ENCODE measurements around the gene SEMA5B.

SEMA5B gene

DNA sequence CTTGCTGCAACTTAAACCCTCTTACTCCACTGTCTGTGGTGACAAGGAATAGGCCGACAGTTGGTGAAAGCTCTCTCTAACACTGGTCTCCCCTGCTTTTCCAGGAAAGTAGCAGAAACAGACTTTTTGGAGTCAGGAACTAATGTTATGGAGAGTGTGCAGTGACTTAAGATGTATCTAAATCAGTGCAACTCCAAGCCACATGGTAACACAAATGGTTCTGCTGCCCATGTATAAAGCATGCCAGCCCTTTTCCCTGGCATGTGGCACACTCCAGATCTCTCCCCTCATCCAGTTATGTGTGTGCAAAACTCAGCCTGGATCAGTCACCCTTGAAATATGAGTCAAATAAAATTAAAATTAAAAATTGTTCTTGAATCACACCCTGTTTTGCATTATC lies 55.4 kb downstream of the SEMA5B start:
- H3K4me1 ChIP-seq (ENCODE audit: insufficient read depth, insufficient read length), result peaks cover 27% of the 10 kb centered on the region
- DNase-seq (ENCODE audit: low read depth, low spot score), result no peak
- H3K36me3 ChIP-seq (ENCODE audit: insufficient read depth, insufficient read length, low read length), result no peaks in the 10 kb centered on the region
- no peak overlapping the region for H3K4me3 ChIP-seq (ENCODE audit: insufficient read length, low read depth)
- no peak overlapping the region for H3K9ac ChIP-seq (ENCODE audit: insufficient read length, low read depth)
- TF ChIP-seq ZNF274 (IDR thresholded peaks at IDR 0.05; ENCODE audit: low read depth, low read length), result no peak
- H3K27me3 ChIP-seq (ENCODE audit: insufficient read depth, insufficient read length), result no peaks in the 10 kb centered on the region
- H3K9me3 ChIP-seq (ENCODE audit: insufficient read depth, low read length), result no peaks in the 10 kb centered on the region

DNA sequence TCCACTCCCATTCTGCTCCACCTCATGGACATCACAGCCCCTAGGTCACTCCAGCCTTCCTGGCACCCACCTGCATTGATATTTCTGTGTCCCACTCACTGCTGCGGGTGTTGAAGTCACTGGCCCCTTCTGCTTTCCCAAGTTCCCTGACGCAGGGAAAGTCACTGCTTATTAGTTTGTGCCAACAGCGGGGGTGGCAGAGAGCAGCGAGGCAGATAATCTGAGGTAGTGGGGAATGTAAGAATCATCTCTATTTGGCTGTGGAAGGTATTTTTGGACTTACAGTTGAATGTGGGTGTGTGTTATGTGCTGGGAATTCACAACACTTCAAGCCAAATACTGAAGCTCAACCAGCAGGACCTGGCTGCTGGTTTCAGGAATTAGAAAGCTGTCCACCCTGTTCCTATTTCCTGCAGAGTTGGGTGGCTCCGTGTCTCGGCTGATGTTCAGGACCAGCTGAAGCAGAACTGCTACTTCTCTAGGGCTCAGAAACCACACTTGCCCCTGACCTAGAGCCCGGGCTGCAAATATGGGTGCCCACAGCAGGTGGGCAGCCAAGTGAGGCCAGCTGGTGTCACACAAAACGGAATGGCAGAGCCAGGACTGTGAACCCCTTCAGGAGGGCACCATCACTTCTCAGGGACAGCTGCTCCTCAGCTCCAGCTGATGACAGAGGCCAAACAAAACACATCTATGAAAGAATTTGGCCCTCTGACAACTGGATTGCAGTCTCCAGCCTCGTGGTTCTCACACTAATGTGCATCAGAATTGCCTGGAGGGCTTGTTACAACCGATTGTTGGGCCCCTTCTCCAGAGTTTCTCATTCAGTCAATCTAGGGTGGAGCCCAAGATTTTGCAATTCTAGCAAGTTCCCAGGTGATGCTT lies 57.7 kb downstream of the SEMA5B start:
- H3K4me3 ChIP-seq (ENCODE audit: insufficient read length, low read depth), result no peak overlapping the region
- H3K9ac ChIP-seq (ENCODE audit: insufficient read length, low read depth), result no peak overlapping the region
- H3K36me3 ChIP-seq (ENCODE audit: insufficient read depth, insufficient read length, low read length), result no peaks in the 10 kb centered on the region
- H3K4me1 ChIP-seq (ENCODE audit: insufficient read depth, insufficient read length), result peaks cover 16% of the 10 kb centered on the region
- TF ChIP-seq SUZ12 (IDR thresholded peaks at IDR 0.05; ENCODE audit: extremely low read depth, insufficient read depth, insufficient read length) (no peak), ZNF274 (IDR thresholded peaks at IDR 0.05; ENCODE audit: low read depth, low read length) (no peak), YY1 (IDR thresholded peaks at IDR 0.05; ENCODE audit: insufficient read depth, insufficient read length) (no peak)
- no peaks in the 10 kb centered on the region for H3K9me3 ChIP-seq (ENCODE audit: insufficient read depth, low read length)
- DNase-seq (ENCODE audit: low read depth, low spot score), result no peak
- H3K27me3 ChIP-seq (ENCODE audit: insufficient read depth, insufficient read length), result no peaks in the 10 kb centered on the region

DNA sequence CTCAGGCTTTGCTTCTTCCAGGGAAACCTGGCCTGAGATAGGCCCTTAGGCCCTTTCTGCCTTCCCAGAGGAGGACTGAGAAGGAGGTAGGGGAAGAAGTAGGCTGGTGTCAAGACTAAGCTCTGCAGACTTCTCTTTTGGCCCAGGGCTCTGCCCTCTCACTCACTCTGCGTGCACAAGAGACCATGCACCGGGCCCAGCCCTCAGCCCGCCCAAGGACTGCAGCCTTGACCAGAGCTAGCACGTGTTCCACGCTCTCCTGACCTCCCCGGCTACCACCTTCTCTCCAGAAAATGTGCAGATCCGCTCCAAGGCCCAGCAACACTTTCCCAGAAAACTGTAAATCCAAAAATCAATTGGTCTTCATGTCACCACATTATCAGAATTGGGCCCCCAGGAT lies 59.8 kb downstream of the SEMA5B start:
- Histone ChIP-seq H3K36me3 (ENCODE audit: insufficient read depth, insufficient read length, low read length) (no peaks in the 10 kb centered on the region), H3K9ac (ENCODE audit: insufficient read length, low read depth) (no peak overlapping the region), H3K4me3 (ENCODE audit: insufficient read length, low read depth) (no peak overlapping the region), H3K27me3 (ENCODE audit: insufficient read depth, insufficient read length) (no peaks in the 10 kb centered on the region), H3K9me3 (ENCODE audit: insufficient read depth, low read length) (no peaks in the 10 kb centered on the region), H3K4me1 (ENCODE audit: insufficient read depth, insufficient read length) (peaks cover 9% of the 10 kb centered on the region)
- no peak for TF ChIP-seq YY1 (IDR thresholded peaks at IDR 0.05; ENCODE audit: insufficient read depth, insufficient read length)
- no peak for TF ChIP-seq ZNF274 (IDR thresholded peaks at IDR 0.05; ENCODE audit: low read depth, low read length)
- TF ChIP-seq SUZ12 (IDR thresholded peaks at IDR 0.05; ENCODE audit: extremely low read depth, insufficient read depth, insufficient read length), result no peak
- no peak for DNase-seq (ENCODE audit: low read depth, low spot score)

DNA sequence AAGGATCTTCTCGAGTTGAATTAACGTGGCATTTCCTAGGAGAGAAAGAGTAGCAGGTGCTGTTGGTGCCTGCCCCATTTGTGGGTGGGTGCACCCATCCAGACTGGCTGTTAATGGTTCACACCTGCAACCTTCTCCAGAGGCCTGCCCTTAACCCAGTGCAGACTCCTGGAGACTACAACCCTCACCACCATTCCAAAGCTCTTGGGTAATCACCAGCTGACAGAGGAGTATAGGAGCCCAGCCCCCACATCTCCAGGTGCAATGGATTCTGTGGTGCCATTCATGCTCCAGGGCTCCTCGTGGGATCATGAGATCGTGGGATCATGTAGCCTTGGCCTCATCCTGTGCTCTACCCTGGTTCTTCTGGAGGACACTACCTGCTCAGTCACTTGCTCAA lies 60.2 kb downstream of the SEMA5B start:
- no peaks in the 10 kb centered on the region for H3K27me3 ChIP-seq (ENCODE audit: insufficient read depth, insufficient read length)
- no peak for DNase-seq (ENCODE audit: low read depth, low spot score)

GRCh38 chr3:122966045-122966444 lies 61.5 kb downstream of the SEMA5B start:
- TF ChIP-seq SUZ12 (IDR thresholded peaks at IDR 0.05; ENCODE audit: extremely low read depth, insufficient read depth, insufficient read length) (no peak), YY1 (IDR thresholded peaks at IDR 0.05; ENCODE audit: insufficient read depth, insufficient read length) (no peak), ZNF274 (IDR thresholded peaks at IDR 0.05; ENCODE audit: low read depth, low read length) (no peak)
- H3K27me3 ChIP-seq (ENCODE audit: insufficient read depth, insufficient read length), result no peaks in the 10 kb centered on the region

More for the DNA sequence above, 60.2 kb downstream of the SEMA5B start:
- Histone ChIP-seq H3K9ac (ENCODE audit: insufficient read length, low read depth) (no peak overlapping the region), H3K9me3 (ENCODE audit: insufficient read depth, low read length) (no peaks in the 10 kb centered on the region), H3K36me3 (ENCODE audit: insufficient read depth, insufficient read length, low read length) (no peaks in the 10 kb centered on the region), H3K4me1 (ENCODE audit: insufficient read depth, insufficient read length) (peaks cover 9% of the 10 kb centered on the region), H3K4me3 (ENCODE audit: insufficient read length, low read depth) (no peak overlapping the region)
- no peak for TF ChIP-seq ZNF274 (IDR thresholded peaks at IDR 0.05; ENCODE audit: low read depth, low read length)
- TF ChIP-seq SUZ12 (IDR thresholded peaks at IDR 0.05; ENCODE audit: extremely low read depth, insufficient read depth, insufficient read length), result no peak
- no peak for TF ChIP-seq YY1 (IDR thresholded peaks at IDR 0.05; ENCODE audit: insufficient read depth, insufficient read length)

DNA sequence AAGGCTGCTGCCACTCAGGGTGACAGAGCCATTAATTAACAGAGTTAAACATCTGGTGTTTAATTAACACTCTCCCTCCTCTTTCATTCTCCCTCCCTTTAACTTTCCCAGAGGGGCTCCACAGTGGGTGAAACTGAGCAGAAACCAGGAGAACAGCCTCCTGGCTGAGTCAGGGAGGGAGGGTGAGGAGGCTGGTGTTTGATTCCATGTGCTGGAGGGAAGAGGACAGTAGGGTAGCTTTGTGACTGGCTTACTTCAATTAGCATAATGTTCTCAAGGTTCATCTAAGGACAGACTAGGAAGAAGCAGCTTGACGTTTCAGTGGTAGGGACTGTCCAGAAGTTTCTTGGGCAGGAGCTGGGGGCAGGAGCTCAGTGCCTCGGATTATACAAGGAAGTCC lies 62.8 kb downstream of the SEMA5B start:
- no peak for TF ChIP-seq YY1 (IDR thresholded peaks at IDR 0.05; ENCODE audit: insufficient read depth, insufficient read length)
- TF ChIP-seq ZNF274 (IDR thresholded peaks at IDR 0.05; ENCODE audit: low read depth, low read length), result no peak
- TF ChIP-seq SUZ12 (IDR thresholded peaks at IDR 0.05; ENCODE audit: extremely low read depth, insufficient read depth, insufficient read length), result no peak
- no peaks in the 10 kb centered on the region for H3K27me3 ChIP-seq (ENCODE audit: insufficient read depth, insufficient read length)
- H3K36me3 ChIP-seq (ENCODE audit: insufficient read depth, insufficient read length, low read length), result no peaks in the 10 kb centered on the region
- H3K9ac ChIP-seq (ENCODE audit: insufficient read length, low read depth), result no peak overlapping the region
- peaks cover 6% of the 10 kb centered on the region for H3K4me1 ChIP-seq (ENCODE audit: insufficient read depth, insufficient read length)
- H3K9me3 ChIP-seq (ENCODE audit: insufficient read depth, low read length), result no peaks in the 10 kb centered on the region
- no peak overlapping the region for H3K4me3 ChIP-seq (ENCODE audit: insufficient read length, low read depth)
- no peak for DNase-seq (ENCODE audit: low read depth, low spot score)

More at GRCh38 chr3:122966045-122966444, 61.5 kb downstream of the SEMA5B start:
- Histone ChIP-seq H3K36me3 (ENCODE audit: insufficient read depth, insufficient read length, low read length) (no peaks in the 10 kb centered on the region), H3K4me3 (ENCODE audit: insufficient read length, low read depth) (no peak overlapping the region), H3K9ac (ENCODE audit: insufficient read length, low read depth) (no peak overlapping the region), H3K4me1 (ENCODE audit: insufficient read depth, insufficient read length) (peaks cover 9% of the 10 kb centered on the region), H3K9me3 (ENCODE audit: insufficient read depth, low read length) (no peaks in the 10 kb centered on the region)
- no peak for DNase-seq (ENCODE audit: low read depth, low spot score)

DNA sequence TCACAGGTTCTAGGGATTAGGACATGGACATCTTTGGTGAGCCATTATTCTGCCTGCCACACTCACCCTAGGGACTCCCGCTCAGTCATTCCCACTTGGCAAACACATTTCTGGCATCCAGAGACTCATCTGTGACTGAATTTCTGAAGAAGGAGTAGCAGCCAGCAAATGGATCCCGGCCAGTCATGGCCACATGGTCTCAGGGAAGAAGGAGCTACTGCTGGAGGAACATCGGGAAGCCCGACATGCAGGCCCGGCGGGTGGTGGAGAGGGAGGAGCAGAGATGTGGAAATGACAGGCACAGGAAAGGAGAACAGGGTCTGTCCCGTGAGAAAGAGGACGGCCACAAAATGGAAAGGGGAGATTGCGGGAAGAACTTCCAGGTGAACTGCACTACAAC lies 65.4 kb downstream of the SEMA5B start:
- Histone ChIP-seq H3K27me3 (ENCODE audit: insufficient read depth, insufficient read length) (no peaks in the 10 kb centered on the region), H3K4me3 (ENCODE audit: insufficient read length, low read depth) (no peak overlapping the region), H3K9me3 (ENCODE audit: insufficient read depth, low read length) (no peaks in the 10 kb centered on the region), H3K4me1 (ENCODE audit: insufficient read depth, insufficient read length) (peaks cover 9% of the 10 kb centered on the region), H3K36me3 (ENCODE audit: insufficient read depth, insufficient read length, low read length) (no peaks in the 10 kb centered on the region), H3K9ac (ENCODE audit: insufficient read length, low read depth) (no peak overlapping the region)
- no peak for TF ChIP-seq SUZ12 (IDR thresholded peaks at IDR 0.05; ENCODE audit: extremely low read depth, insufficient read depth, insufficient read length)
- no peak for TF ChIP-seq ZNF274 (IDR thresholded peaks at IDR 0.05; ENCODE audit: low read depth, low read length)
- no peak for TF ChIP-seq YY1 (IDR thresholded peaks at IDR 0.05; ENCODE audit: insufficient read depth, insufficient read length)
- no peak for DNase-seq (ENCODE audit: low read depth, low spot score)

All from NT2/D1 (cell line).